ENCODE measurements around the gene TMEM167A.

TMEM167A gene

DNA sequence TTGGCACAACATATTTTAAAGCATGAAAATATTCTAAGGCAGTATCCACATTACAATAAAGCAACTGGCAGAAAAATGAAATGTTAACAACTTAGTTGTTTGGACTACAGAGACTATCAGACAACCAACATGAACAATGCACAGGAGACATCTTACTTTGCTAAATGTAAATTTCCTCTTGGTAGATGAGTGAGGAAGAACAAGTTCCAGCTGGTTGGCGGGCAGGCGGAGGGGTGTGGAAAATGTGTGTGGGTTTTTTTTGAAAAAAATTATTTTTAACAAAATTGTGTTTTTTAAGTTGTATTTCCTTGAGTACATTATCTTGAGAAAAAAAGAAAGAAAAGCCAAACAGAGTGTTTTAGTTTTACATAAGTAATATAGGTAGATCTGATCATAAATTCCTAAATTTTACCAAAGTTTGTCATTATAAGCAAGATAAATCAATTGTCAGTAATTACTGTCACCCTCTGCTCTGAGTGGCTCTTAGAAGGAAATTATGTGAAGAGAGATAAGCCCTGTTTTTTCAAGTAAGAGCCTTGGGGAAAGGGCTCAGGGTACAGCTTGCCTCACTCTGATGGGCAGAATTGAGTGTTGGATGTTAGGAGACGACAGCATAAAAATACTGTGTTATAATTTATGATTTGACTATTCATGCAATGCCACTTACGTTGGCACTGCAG is 42.5 kb downstream of the TMEM167A start:
- DNase-seq = no peak

DNA sequence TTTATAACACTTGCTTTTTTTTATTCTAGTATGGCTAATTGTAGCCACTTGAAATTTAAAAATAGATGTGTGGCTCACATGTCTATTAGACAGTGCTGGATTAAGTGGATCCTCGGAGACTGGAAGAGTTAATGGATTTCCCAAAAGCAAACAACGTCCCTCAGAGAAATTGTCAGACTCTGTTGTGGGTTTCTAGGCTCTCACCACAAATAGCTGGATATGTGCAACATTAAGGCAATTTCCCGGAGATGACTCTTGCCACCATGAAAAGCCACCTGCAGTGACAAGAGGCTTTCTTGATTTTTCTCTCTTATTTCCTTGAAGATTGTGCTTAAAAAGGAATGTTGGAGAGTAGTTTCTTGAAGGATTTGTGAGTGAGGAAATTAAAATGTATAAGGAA is 43.2 kb downstream of the TMEM167A start:
- DNase-seq = no peak

DNA sequence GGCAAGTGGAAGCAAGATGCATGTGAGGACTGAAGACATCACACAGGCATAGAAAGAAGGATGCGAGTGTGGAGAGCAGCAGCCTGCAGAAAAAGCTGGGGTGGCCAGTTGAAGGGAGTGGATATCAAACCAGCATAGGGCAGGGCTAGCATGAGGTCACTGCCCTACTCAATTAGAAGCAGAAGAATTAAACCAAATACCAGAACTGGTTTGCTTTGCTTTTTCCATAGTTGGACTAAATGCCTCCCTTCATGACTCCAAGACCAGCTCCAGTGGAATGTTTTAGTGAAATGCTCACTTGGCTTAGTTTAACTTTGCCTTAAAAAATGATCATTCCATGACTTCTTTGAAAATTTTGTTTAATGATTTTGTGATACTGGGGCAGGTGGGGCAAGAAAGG is 45.8 kb downstream of the TMEM167A start:
- DNase-seq = no peak

DNA sequence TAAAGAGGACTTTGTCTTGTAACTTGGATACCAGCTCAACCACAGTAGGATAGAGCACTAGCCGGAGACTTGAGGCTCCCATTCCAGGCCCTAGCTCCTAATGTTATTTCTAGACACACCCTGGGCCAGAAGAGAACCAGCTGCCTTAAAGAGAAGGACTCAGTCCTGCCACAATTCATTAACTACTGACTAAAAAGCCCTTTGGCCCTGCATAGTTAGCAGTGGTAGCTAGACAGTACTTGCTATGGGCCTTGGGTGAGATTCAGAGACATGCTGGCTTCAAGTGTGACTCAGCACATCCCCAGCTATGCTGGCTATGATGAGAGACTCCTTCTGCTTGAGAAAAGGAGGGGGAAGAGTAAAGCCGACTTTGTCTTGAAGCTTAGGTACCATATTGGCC is 47.3 kb downstream of the TMEM167A start:
- DNase-seq = peak; percentile 50

DNA sequence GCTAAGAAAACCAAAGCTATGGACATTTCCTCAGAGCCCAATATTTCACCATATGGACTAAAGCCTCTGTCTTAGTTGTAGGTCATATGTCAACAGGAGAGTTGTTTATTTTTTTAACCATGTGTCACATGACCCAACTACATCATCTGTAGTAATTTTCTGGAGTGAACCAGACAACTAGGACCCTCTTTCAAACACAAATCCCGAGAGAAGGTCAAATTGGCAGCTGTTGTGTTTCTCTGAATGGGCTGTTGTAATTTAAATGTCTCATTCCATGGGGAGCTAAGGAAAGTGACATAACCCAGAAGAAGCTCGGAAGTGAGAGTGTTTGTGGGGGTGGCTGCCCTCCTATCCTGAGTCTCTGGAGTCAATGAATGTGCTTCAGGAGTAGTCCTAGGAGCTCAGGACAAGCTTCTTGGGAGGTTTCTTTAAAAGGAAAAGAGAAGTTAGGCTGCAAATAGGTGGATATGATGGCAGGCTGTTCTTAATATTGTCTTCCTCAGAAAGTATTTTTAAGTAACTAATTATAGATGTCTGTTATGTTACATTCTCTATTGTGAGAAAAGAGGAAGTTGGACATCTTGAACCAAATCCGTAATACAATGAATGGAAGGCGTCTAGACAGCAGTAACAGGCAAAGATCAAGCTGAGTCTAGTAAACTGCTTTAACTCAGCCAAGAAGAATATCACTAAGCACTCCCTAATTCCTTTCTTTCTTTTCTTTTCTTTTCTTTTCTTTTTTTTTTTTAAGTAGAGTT is 50.1 kb downstream of the TMEM167A start:
- no peak for DNase-seq

DNA sequence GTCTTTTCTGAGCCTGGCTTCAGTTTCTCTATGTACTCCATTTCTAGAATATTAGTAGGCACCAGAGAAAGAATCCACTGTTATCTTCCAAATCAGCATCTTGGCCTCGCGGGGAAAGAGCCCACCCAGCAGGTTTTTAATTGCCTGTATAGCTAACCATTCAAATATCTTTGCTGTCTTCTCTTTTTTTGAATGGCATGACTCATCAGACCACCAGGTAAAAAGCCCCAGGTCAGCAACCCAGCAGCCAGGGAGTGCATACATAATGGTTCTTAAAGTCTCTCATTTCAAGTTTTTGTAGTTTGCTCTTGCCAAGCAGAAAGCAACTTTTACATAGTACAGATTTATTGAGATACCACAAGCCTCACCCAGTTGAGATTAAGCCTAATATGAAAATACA is 50.7 kb downstream of the TMEM167A start:
- no peak for DNase-seq

DNA sequence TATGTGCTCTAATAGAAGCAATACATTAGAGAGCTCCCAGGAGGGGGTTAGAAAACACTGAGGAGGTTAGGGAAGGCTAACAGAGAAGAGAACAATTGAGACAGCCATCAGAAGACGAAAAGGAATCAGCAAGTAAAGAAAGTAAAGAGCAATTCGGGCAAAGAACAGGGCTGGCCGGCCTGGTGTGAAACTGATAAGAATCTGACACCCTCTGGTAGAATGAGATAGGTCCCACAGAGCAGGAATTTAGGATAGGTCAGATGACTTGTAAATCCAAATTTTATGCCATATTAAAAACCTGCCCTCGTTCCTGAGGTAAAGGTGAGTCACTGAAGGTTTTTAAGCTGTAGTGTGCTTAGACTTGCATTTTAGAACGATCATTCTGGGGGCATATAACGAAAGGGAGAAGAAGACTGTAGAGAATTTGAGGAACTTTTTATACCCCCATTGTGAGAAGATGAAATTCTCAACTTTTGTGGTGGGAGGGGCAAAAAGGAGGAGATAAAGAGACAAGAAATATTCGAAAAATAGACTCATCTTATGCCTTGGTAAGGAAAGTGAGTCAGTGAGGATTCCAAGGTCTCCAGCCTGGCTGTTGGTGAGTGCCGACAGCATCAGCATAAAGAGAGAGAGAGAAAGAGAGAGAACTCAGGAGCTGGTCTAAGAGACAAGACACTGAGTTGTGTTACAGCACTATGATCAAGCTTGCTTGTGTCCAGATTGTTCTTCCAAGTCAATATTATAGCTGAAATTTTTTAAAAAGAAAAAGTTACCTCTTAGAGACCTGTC is 51.3 kb downstream of the TMEM167A start:
- DNase-seq = peak; percentile 7

DNA sequence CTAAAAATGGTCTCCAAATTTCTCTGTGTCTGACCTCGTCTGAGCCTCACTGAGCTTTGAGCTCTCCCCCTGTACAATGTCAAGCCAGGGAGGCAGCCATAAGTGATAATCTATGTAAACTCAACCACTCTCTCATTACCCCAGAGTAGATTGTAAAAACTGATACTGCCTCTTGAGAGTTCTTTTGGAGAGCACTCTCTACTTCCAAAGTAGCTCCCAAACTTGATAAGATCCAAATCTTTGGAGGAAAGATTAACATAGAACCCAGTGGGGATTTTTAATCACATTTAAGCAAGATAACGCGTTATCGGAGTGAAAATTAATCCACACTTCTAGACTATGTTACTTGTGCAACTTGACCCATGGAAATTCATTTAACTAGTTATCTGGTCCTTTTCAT is 54.9 kb downstream of the TMEM167A start:
- no peak for DNase-seq

DNA sequence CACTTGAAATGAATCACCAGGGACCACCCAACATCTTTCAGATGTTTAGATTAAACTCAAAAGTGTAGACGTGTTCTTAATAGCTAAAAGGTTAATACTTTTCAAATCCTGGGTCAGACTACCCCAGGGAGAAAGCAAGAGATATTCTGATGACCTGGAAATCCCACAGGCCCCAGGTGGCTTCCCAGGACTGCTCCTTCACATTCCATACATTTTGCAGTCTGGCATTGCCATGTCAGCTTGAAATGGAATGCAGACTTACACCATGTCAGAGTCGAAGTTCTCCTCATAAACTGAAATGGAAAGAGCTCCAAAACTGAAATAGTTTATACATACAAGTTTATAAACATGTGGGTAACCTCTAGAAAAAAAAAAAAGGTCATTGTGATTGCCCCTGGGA is 61.5 kb downstream of the TMEM167A start:
- DNase-seq = no peak

DNA sequence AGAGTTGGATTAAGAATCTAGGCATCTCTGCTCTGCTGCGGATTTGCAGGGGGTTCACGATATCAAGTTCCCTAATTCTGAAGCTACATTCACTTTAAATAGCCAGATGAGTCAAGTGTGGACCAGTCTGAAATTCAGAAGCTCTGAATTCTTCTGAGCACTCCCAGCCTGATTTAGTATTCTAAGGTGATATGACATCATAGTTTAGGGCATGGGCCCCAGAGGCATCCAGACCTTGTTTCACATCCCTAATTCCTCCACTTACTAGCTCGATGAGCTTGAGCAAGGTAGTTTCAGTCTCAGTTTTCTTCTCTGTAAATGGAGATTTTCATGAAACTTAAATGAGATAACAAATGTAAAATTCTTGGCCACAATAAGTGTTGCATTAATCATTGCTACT is 65.2 kb downstream of the TMEM167A start:
- DNase-seq = no peak

DNA sequence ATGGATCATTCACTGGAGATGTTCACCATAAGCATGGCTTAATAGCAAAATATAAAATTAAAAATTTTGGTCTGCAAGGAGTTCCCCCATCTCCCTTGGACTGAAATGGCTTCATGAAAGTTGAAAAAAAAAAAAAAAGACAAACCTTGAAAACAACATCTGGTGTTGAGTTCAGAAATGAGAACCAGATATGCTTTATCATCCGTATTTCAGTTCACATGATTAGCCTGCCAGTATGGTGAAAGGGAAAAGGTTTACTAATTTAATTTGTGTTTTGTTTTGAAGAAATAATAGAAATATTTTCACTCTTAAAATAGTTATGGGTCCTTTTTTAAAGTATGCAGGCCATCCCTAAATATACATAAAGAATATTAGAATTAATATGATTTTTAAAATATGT is 67.8 kb downstream of the TMEM167A start:
- no peak for DNase-seq

DNA sequence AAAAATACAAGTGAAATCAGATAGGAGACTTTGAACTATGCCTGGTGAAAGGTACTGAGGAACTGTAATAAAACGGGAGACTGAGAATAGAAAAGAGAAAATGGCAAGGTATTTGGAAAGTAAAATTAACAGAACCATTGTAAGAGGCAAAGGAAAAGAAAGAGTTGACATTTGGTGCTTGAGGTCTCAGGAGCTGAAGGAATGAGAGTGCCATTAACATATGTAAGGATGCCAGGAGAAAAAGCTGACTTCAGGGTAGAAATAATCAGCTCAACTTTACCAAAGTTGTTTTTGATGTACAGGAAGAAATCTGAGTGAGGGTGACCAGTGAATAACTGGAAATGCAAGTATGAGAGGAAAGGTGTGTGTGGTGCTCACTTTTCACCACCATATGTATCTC is 69.4 kb downstream of the TMEM167A start:
- no peak for DNase-seq

DNA sequence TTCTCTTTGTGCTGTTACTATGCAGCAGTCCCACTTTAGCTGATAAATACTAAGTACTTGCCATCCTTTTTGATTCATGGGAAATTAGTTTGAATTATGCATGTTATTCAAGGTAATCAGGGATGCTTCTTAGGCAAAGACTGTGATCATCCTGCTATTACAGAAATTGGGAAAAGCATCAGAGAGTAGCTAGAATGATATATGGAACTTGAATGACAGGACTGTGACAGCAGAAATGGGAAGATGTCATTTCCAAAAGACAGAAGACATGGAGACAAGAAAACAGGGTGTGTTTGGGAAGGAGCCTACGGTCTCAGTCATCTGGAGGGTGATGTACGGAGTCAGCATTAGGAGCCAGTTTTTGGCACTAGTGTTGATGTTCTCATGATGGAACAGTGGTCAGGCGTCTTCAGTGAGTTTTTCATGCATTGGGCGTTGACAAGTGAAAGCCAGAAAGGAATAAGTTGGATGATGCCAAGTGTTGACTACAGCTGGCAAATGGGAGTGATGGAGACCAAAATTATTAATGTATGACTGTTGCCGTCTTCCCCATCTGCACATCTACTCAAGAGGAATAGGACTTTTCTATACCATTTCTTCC is 70.4 kb downstream of the TMEM167A start:
- DNase-seq = no peak

DNA sequence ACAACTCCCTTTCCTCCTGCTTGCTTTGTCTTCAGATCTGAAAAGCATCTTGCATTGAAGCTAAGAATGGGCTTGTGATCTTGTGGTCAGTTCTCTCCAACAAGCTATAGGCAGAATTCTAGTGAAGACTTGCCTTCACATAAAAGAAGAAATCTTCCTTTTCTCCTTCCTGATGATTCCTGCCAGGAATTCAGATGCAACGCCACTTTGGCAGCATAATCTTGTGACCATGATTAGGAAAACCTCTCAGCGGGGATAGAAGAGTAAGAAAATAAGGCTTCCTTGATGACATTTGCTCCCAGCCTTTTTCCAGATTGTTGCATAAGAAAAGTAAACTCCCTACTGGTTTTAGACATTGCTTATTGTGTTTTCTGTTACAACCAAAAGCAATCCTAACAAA is 73.4 kb downstream of the TMEM167A start:
- DNase-seq = no peak

Data from fibroblast of skin of abdomen (primary cell).